GM12878 (cell line): Measurements from ENCODE around the gene PPFIBP1. TPM values are rescaled to one million over a fixed set of nuclear protein-coding genes. Genes with fewer than 3 reads are reported as not detected.

ENCODE experiments used
- ATAC-seq: fragments of 200-7000 bp; cut with Tn5 transposase; 3 replicates; pipeline ENCODE4 v1.9.1; 2020; ENCODE audit warnings: mild to moderate bottlenecking, moderate library complexity
- BruUV-seq: library from RNA; stranded (reverse); fragments of 400-500 nt; replicated peaks from 2 replicates; lab custom pipeline; 2021; lab: Mats Ljungman, UMichigan
- CTCF ChIA-PET: fragments of 300-600 bp; sonication (Branson Sonifier 250); formaldehyde crosslinking; extraction: SDS; loops from one replicate; lab custom pipeline; 2021; ENCODE audit warnings: inconsistent platforms; lab: Yijun Ruan, JAX
- POLR2A ChIA-PET: fragments of 350-600 bp; formaldehyde crosslinking; extraction: SDS; loops from one replicate; lab custom pipeline; 2021; ENCODE audit warnings: inconsistent platforms; lab: Charles Lee
- RAD21 ChIA-PET: fragments of 300-600 bp; sonication (Branson Sonifier 250); formaldehyde crosslinking; loops from one replicate; lab custom pipeline; 2023; ENCODE audit warnings: antibody characterized with exemption; ENCODE audit not compliant: unreplicated experiment; lab: Charles Lee
- SMC1A ChIA-PET: fragments of 300-600 bp; sonication (Branson Sonifier 250); formaldehyde crosslinking; loops from one replicate; lab custom pipeline; 2023; ENCODE audit not compliant: unreplicated experiment, uncharacterized antibody; lab: Charles Lee
- DNase-seq: peaks from one replicate; pipeline ENCODE4 v3.0.0-alpha.2; 2011; ENCODE audit warnings: low read depth, low spot score
- FAIRE-seq: peaks from 3 replicates; lab custom pipeline; 2011; peaks lifted over from hg19 to GRCh38; lab: Jason Lieb, UNC
- H2AFZ ChIP-seq: 2 replicates; pipeline ENCODE4 v1.6.0; 2011; ENCODE audit warnings: low read depth, low read length, control low read depth; ENCODE audit not compliant: control insufficient read depth
- H3K27ac ChIP-seq: 2 replicates; pipeline ENCODE4 v1.5.1; 2011; ENCODE audit warnings: control low read depth; ENCODE audit not compliant: control insufficient read depth, insufficient read depth
- H3K27me3 ChIP-seq, 2 experiments: replicated peaks in 1 of 2; 2 replicates each; pipeline versions ENCODE4 v1.6.0 to v1.6.1; 2011; ENCODE audit warnings: low read length in 1 of 2; ENCODE audit not compliant: control insufficient read depth in 2 of 2, insufficient read depth in 2 of 2
- H3K36me3 ChIP-seq, 2 experiments: 2 replicates each; pipeline ENCODE4 v1.5.1; 2011; ENCODE audit warnings: low read length in 1 of 2; ENCODE audit not compliant: control insufficient read depth in 2 of 2, insufficient read depth in 2 of 2
- H3K4me1 ChIP-seq: 2 replicates; pipeline ENCODE4 v1.6.1; 2011; ENCODE audit warnings: mild to moderate bottlenecking, low read length, moderate library complexity, mixed read lengths; ENCODE audit not compliant: control insufficient read depth, insufficient read depth
- H3K4me2 ChIP-seq: 2 replicates; pipeline ENCODE4 v1.6.0; 2011; ENCODE audit warnings: control low read depth; ENCODE audit not compliant: control insufficient read depth, insufficient read depth
- H3K4me3 ChIP-seq: fragments of 200-600 bp; sonication (generic); 2 replicates; pipeline ENCODE4 v1.5.1; 2016
- H3K79me2 ChIP-seq: 2 replicates; pipeline ENCODE4 v1.6.0; 2011; ENCODE audit warnings: low read length; ENCODE audit not compliant: control insufficient read depth, insufficient read depth
- H3K9ac ChIP-seq: 2 replicates; pipeline ENCODE4 v1.8.0; 2011; ENCODE audit warnings: low read length, control low read depth, mixed read lengths; ENCODE audit not compliant: control insufficient read depth, insufficient read depth
- H3K9me3 ChIP-seq: replicated peaks from 3 replicates; pipeline ENCODE4 v1.5.1; 2011; ENCODE audit warnings: mild to moderate bottlenecking, low read length; ENCODE audit not compliant: control insufficient read depth, insufficient read depth
- H4K20me1 ChIP-seq: 2 replicates; pipeline ENCODE4 v1.6.0; 2011; ENCODE audit not compliant: control insufficient read depth, insufficient read depth
- CEBPZ ChIP-seq: fragments of 150-350 bp; IDR thresholded peaks from 2 replicates; pipeline ENCODE4 v1.6.1; 2016; ENCODE audit warnings: low read depth, low read length
- HDGF ChIP-seq: fragments of 450-650 bp; IDR thresholded peaks from 2 replicates; pipeline ENCODE4 v1.6.1; 2016; ENCODE audit warnings: antibody characterized with exemption
- HSF1 ChIP-seq: fragments of 150-350 bp; IDR thresholded peaks from 2 replicates; pipeline ENCODE4 v1.6.1; 2014; ENCODE audit warnings: mild to moderate bottlenecking, low read depth, low read length
- KLF5 ChIP-seq: fragments of 450-650 bp; IDR thresholded peaks from 2 replicates; pipeline ENCODE4 v1.6.1; 2014; ENCODE audit warnings: mild to moderate bottlenecking; ENCODE audit not compliant: partially characterized antibody
- MYC ChIP-seq: IDR thresholded peaks from 2 replicates; pipeline ENCODE4 v1.6.1; 2011; ENCODE audit warnings: mild to moderate bottlenecking, low read length, moderate library complexity, inconsistent platforms; ENCODE audit not compliant: insufficient read depth, insufficient replicate concordance, insufficient read length, severe bottlenecking
- PBX3 ChIP-seq: IDR thresholded peaks from 2 replicates; pipeline ENCODE4 v1.6.1; 2011; ENCODE audit warnings: mild to moderate bottlenecking, low read depth, low read length, moderate library complexity; ENCODE audit not compliant: insufficient replicate concordance
- POLR2A ChIP-seq: IDR thresholded peaks from 2 replicates; pipeline ENCODE4 v1.6.1; 2011; ENCODE audit warnings: low read depth, mild to moderate bottlenecking, low read length
- RAD51 ChIP-seq: fragments of 450-650 bp; IDR thresholded peaks from 2 replicates; pipeline ENCODE4 v1.6.1; 2016; ENCODE audit warnings: moderate library complexity, mild to moderate bottlenecking, inconsistent platforms
- RBBP5 ChIP-seq: fragments of 200-600 bp; sonication (generic); conservative IDR thresholded peaks from 2 replicates; pipeline ENCODE4 v1.6.1; 2016
- SMARCA5 ChIP-seq: fragments of 450-650 bp; IDR thresholded peaks from 2 replicates; pipeline ENCODE4 v1.6.1; 2017; ENCODE audit warnings: mild to moderate bottlenecking
- USF2 ChIP-seq: IDR thresholded peaks from 2 replicates; pipeline ENCODE4 v1.6.1; 2011; ENCODE audit warnings: low read depth, low read length, improper control_type of control experiment, borderline replicate concordance
- ZNF274 ChIP-seq: IDR thresholded peaks from one replicate; pipeline ENCODE4 v1.8.0; 2011; ENCODE audit not compliant: insufficient read length, insufficient read depth
- WGBS: methylation state at CpG from one replicate; pipeline ENCODE4 v1.1.6; 2016; ENCODE audit warnings: low lambda C conversion rate; ENCODE audit not compliant: insufficient replicate concordance, insufficient coverage; ENCODE audit errors: missing lambda C conversion rate; 5-methylcytosine and 5-hydroxymethylcytosine counted together
- in situ Hi-C: fragments of 300-500 bp; cut with MboI; formaldehyde crosslinking; loops from 9 replicates; pipeline ENCODE4 v1.14.3; 2018; ENCODE audit warnings: mixed read lengths
- intact Hi-C: fragments of 100-400 bp; cut with micrococcal nuclease; formaldehyde crosslinking; loops from one replicate; pipeline ENCODE4 v1.14.2; 2022; ENCODE audit not compliant: unreplicated experiment
- polyA plus RNA-seq, 11 experiments: library from polyadenylated mRNA; depleted of rRNA in 4 of 11; unstranded in 6 of 11; stranded (reverse) in 5 of 11; fragments of >200 nt; fragmentation: Nextera tagmentation in 4 of 11; fragmentation: Illumina TruSeq in 1 of 11; extraction: Ambion mirVana in 4 of 11; extraction: Trizol in 1 of 11; gene quantifications; 1 replicate in 1 of 11; 2 replicates in 10 of 11; pipeline versions ENCODE4 v1.2.1 to v1.2.3, GENCODE V29; 2011 to 2016; ENCODE audit warnings: inconsistent platforms in 2 of 11, missing spikeins in 2 of 11, low read depth in 1 of 11
- total RNA-seq, 4 experiments: library from RNA; depleted of rRNA in 3 of 4; stranded (reverse); fragments of >200 nt in 3 of 4; fragmentation: Illumina TruSeq in 1 of 4; extraction: Trizol in 1 of 4; gene quantifications; 2 replicates each; pipeline versions ENCODE4 v1.2.1 to v1.2.3, GENCODE V29; 2013 to 2021
- TF ChIP-seq, protein P1 (sequence below): fragments of 450-650 bp; IDR thresholded peaks from 2 replicates; pipeline ENCODE4 v1.6.1; 2018; ENCODE audit warnings: borderline replicate concordance, mild to moderate bottlenecking; ENCODE audit not compliant: partially characterized antibody

The PPFIBP1 gene
- total and polyA plus RNA-seq, 10 of the 15 experiments (the other 5 are each of a cell fraction or from before 2014, with no cell fraction given), result 0.47 to 7.8 (median 3.6) TPM

DNA sequence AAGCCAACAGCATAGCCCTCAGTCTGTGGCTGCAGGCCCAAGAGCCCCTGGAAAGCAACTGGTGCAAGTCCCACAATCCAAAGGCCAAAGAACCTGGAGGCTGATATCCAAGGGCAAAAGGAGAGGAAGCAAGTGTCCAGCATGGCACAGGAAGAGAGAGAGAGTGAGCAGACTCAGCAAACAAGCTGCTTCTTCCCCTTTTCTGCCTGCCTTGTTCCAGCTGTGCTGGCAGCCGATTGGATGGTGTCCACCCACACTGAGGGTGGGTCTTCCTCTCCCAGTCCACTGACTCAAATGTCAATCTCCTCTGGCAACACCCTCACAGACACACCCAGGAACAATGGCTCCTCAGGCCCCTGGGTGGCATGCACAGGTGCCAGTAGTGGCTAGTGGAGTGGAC is 44.0 kb upstream of the PPFIBP1 start:
- Histone ChIP-seq H3K36me3 (no peaks in the 10 kb centered on the region), H3K79me2 (no peaks in the 10 kb centered on the region), H3K27ac (no peak overlapping the region), H3K9ac (no peak overlapping the region), H4K20me1 (no peaks in the 10 kb centered on the region), H3K4me2 (no peak overlapping the region), H3K9me3 (peaks cover 10% of the 10 kb centered on the region), H3K4me3 (no peak overlapping the region), H3K4me1 (no peaks in the 10 kb centered on the region), H3K27me3 (no peaks in the 10 kb centered on the region), H2AFZ (no peak overlapping the region)
- ChIA-PET POLR2A (no interaction called here), SMC1A (no interaction called here), RAD21 (no interaction called here), CTCF (no interaction called here)
- no peak for ATAC-seq
- BruUV-seq, result no TSS peak
- intact Hi-C loops, result no loop called here
- in situ Hi-C loops, result no loop called here
- 0% methylated on average over 1 of the region's 1 CpG for WGBS
- no peak for FAIRE-seq
- no peak for DNase-seq
- TF ChIP-seq SMARCA5, result no peak
- no peak for TF ChIP-seq HDGF
- TF ChIP-seq, protein P1, sequence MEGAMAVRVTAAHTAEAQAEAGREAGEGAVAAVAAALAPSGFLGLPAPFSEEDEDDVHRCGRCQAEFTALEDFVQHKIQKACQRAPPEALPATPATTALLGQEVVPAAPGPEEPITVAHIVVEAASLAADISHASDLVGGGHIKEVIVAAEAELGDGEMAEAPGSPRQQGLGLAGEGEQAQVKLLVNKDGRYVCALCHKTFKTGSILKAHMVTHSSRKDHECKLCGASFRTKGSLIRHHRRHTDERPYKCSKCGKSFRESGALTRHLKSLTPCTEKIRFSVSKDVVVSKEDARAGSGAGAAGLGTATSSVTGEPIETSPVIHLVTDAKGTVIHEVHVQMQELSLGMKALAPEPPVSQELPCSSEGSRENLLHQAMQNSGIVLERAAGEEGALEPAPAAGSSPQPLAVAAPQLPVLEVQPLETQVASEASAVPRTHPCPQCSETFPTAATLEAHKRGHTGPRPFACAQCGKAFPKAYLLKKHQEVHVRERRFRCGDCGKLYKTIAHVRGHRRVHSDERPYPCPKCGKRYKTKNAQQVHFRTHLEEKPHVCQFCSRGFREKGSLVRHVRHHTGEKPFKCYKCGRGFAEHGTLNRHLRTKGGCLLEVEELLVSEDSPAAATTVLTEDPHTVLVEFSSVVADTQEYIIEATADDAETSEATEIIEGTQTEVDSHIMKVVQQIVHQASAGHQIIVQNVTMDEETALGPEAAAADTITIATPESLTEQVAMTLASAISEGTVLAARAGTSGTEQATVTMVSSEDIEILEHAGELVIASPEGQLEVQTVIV, result no peak
- no peak for TF ChIP-seq MYC
- TF ChIP-seq HSF1, result no peak
- TF ChIP-seq KLF5, result no peak
- no peak for TF ChIP-seq POLR2A
- TF ChIP-seq ZNF274, result no peak
- no peak for TF ChIP-seq USF2
- TF ChIP-seq RAD51, result no peak
- no peak for TF ChIP-seq PBX3
- TF ChIP-seq RBBP5, result no peak
- no peak for TF ChIP-seq CEBPZ
